ENCODE measurements around the gene KLF15. TPM values are rescaled to one million over a fixed set of nuclear protein-coding genes. Genes with fewer than 3 reads are reported as not detected.

Gene KLF15
- total RNA-seq, 4 donors from 2014 or later, result 20.6 to 49.2 (median 27.5) TPM

- Histone ChIP-seq H3K9me3 (no peaks in the 10 kb centered on the region), H3K27ac (no peak overlapping the region), H3K4me1 (peaks cover 6 to 10% of the 10 kb centered on the region in 2 donors), H3K27me3 (no peaks in the 10 kb centered on the region), H3K36me3 (peaks cover 6 to 10% of the 10 kb centered on the region in 2 donors), H3K4me3 (replicated peaks in 1 of 3) (no peak overlapping the region)
- TF ChIP-seq CTCF (IDR thresholded peaks at IDR 0.05) (no peak), POLR2A (IDR thresholded peaks at IDR 0.05) (no peak)
- intact Hi-C loops (cut with DNase I), result no loop called here
- no peak for DNase-seq
- 56 to 83% methylated on average over 2 to 9 of the region's 9 CpGs for WGBS, 2 donors
These were observed 6.6 kb downstream of the KLF15 start for GRCh38 chr3:126350502-126351085.

- Histone ChIP-seq H3K9me3 (no peaks in the 10 kb centered on the region), H3K27ac (no peak overlapping the region), H3K4me1 (peaks cover 0 to 4% of the 10 kb centered on the region in 2 donors), H3K4me3 (replicated peaks in 1 of 3) (no peak overlapping the region), H3K27me3 (no peaks in the 10 kb centered on the region), H3K36me3 (peaks cover 6 to 10% of the 10 kb centered on the region in 2 donors)
- TF ChIP-seq POLR2A (IDR thresholded peaks at IDR 0.05) (no peak), CTCF (IDR thresholded peaks at IDR 0.05) (no peak)
- 78 to 82% methylated on average over 14 to 15 of the region's 15 CpGs for WGBS, 2 donors
- no peak for DNase-seq
- intact Hi-C loops (cut with DNase I), result no loop called here
These were observed 7.4 kb downstream of the KLF15 start for GRCh38 chr3:126349611-126350501.

- no peak overlapping the region for H3K4me3 ChIP-seq (replicated peaks in 1 of 3)
- peaks cover 6 to 10% of the 10 kb centered on the region in 2 donors for H3K36me3 ChIP-seq
These were observed 8.1 kb downstream of the KLF15 start for GRCh38 chr3:126349071-126349470.

GRCh38 chr3:126348308-126348920 lies 8.8 kb downstream of the KLF15 start:
- intact Hi-C loops (cut with DNase I), result no loop called here
- Histone ChIP-seq H3K27ac (no peak overlapping the region), H3K4me3 (replicated peaks in 1 of 3) (no peak overlapping the region), H3K27me3 (no peaks in the 10 kb centered on the region), H3K4me1 (no peaks in the 10 kb centered on the region), H3K9me3 (no peaks in the 10 kb centered on the region), H3K36me3 (peaks cover 6 to 10% of the 10 kb centered on the region in 2 donors)
- WGBS, 2 donors, result 94 to 95% methylated on average over 12 of the region's 12 CpGs
- DNase-seq, result no peak
- TF ChIP-seq CTCF (IDR thresholded peaks at IDR 0.05), result no peak
- no peak for TF ChIP-seq POLR2A (IDR thresholded peaks at IDR 0.05)

More at GRCh38 chr3:126349071-126349470, 8.1 kb downstream of the KLF15 start:
- no peaks in the 10 kb centered on the region for H3K27me3 ChIP-seq
- H3K9me3 ChIP-seq, result no peaks in the 10 kb centered on the region
- intact Hi-C loops (cut with DNase I), result no loop called here
- H3K4me1 ChIP-seq, result no peaks in the 10 kb centered on the region
- no peak overlapping the region for H3K27ac ChIP-seq
- DNase-seq, result no peak
- TF ChIP-seq POLR2A (IDR thresholded peaks at IDR 0.05) (no peak), CTCF (IDR thresholded peaks at IDR 0.05) (no peak)
- 63 to 96% methylated on average over 2 to 4 of the region's 6 CpGs for WGBS, 2 donors

Data from thyroid gland (tissue), 4 donors.